Amygdala (tissue), 56 donors: ENCODE results near the gene IL12RB2.

Experiments
- DNase-seq, 56 donors: peaks; one replicate each; lab custom pipeline; 2025; lab: John Stamatoyannopoulos, UW

Gene IL12RB2

GRCh38 chr1:67313934-67314671 is 6.4 kb downstream of the IL12RB2 start:
- DNase-seq = no peak

GRCh38 chr1:67314696-67315095 is 7.0 kb downstream of the IL12RB2 start:
- DNase-seq = no peak

- DNase-seq = no peak
These were observed 8.7 kb downstream of the IL12RB2 start for GRCh38 chr1:67316180-67316902.

GRCh38 chr1:67316918-67317317 is 9.2 kb downstream of the IL12RB2 start:
- DNase-seq = no peak

- DNase-seq = no peak
These were observed 10.1 kb downstream of the IL12RB2 start for GRCh38 chr1:67317803-67318202.

GRCh38 chr1:67322442-67322841 is 14.8 kb downstream of the IL12RB2 start:
- DNase-seq = no peak

GRCh38 chr1:67323087-67323486 is 15.4 kb downstream of the IL12RB2 start:
- no peak for DNase-seq

GRCh38 chr1:67324068-67324467 is 16.4 kb downstream of the IL12RB2 start:
- no peak for DNase-seq

GRCh38 chr1:67327864-67328466 is 20.3 kb downstream of the IL12RB2 start:
- no peak for DNase-seq

GRCh38 chr1:67332653-67333529 is 25.2 kb downstream of the IL12RB2 start:
- DNase-seq = no peak

- DNase-seq = no peak
These were observed 25.9 kb downstream of the IL12RB2 start for GRCh38 chr1:67333603-67334002.

- no peak for DNase-seq
These were observed 27.7 kb downstream of the IL12RB2 start for GRCh38 chr1:67335411-67335810.

- no peak for DNase-seq
These were observed 28.5 kb downstream of the IL12RB2 start for GRCh38 chr1:67336157-67336556.

- DNase-seq = no peak
These were observed 29.1 kb downstream of the IL12RB2 start for GRCh38 chr1:67336783-67337182.

- no peak for DNase-seq
These were observed 31.0 kb downstream of the IL12RB2 start for GRCh38 chr1:67338642-67339041.

GRCh38 chr1:67339623-67340343 is 32.1 kb downstream of the IL12RB2 start:
- DNase-seq = peak in 2 of 56 donors; percentile 1 to 4

- no peak for DNase-seq
These were observed 34.6 kb downstream of the IL12RB2 start for GRCh38 chr1:67342076-67342890.

GRCh38 chr1:67345556-67345955 is 37.9 kb downstream of the IL12RB2 start:
- DNase-seq = no peak

- DNase-seq = no peak
These were observed 39.3 kb downstream of the IL12RB2 start for GRCh38 chr1:67346982-67347381.
